HG03108 (cell line): ENCODE data around the gene MBTD1.
"Not testable (repeated sequence)": the region's sequence is repeated elsewhere in the genome, so short reads cannot be mapped to it uniquely, and the experiment has no call there.

Experiments used
- ATAC-seq: cut with Tn5 transposase; IDR thresholded peaks from one replicate; pipeline ENCODE4 v1.9.1; 2021; ENCODE audit warnings: moderate library complexity; ENCODE audit not compliant: unreplicated experiment

Gene MBTD1

DNA sequence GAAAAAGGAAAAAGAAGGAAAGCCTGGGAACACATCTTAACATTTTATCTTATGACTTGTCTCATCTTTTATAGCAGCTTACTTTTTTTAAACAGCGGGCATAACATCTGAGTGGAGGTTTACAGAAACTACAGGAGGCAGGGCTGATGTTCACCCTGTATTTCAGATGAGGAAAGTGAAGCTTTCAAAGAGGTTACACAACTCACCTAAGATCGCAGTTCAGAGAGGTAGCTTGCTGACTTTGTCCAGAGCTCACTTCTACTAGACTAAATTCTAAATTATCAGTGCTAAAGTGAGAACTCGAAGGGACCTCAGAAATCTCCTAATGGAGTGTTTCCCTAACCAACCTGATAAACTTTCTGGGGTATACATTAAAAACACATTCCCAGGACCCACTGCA is 3.7 kb downstream of the MBTD1 start:
- no peak for ATAC-seq

DNA sequence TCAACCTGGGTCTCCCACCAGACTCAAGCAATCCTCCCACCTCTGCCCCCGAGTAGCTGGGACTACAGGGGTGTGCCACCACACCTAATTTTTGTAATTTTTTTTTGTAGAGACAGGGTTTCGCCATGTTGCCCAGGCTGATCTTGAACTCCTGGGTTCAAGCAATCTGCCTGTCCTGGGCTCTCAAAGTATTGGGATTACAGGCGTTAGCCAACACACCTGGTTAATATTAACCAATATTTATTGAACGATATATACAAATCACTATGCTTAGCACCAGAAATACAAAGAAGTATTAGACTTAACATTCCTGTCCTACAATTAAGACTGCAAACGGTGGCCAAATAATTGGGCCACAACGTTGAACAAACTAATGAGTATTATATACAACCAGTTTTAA is 4.2 kb downstream of the MBTD1 start:
- no peak for ATAC-seq

DNA sequence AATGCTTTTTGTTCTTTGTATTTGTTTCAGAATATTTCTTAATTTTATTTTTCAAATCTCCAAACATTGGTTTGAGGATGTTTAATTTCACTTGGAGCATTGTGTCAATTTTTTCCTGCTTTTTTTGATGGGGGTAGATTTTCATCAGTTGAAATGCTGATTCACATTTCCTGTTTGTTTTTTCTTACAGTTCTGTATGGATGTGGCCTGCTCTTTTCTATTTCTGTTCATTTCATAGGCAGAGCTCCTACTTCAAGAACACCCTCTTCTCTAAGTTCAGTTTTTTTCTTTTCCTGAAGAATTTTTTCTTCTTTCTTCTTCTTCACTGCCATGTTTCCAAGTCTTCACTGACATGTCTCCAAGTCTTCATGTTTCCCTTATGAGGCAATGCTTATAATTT is 8.8 kb downstream of the MBTD1 start:
- ATAC-seq = no peak

DNA sequence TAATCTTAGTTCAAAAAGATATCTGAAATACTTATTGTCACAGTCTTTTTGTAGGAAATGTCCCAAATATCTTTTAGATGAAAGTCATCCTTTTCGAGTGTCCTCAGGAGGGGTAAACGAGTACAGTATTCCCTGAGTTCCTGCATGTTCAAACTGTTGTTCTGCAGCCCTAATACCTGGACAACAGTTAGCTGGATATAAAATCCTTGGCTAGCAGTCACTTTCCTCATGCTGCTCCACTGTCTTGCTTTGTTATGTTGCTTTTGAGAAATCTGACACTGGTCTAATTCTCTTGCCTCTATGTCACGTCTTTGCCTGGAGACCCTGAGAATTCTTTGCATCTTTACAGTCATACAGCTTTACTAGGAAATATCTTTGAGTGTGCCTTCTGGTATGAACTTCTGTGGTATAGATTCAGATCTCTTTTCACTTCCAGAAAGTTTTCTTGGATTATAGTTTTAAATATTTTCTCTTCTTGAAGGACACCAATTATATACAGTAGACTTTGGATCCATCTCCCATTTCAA is 9.5 kb downstream of the MBTD1 start:
- no peak for ATAC-seq

DNA sequence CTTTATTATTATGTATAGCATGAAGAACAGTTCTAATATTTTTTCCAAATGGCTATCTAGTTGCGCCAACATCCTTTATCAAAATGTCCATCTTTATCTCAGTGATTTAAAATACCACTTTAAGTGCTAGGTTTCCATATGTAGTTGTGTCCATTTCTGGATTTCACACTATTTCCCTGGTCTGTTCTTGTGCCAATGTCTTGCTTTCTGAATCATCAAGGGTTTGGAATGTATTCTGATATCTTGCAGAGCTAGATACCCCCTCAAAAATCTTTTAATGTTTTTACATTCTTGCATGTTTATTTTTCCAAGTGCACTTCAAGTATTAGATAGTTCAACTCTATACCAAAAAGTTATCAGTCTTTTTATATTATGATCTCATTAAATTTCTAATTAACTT is 14.3 kb downstream of the MBTD1 start:
- ATAC-seq = no peak

DNA sequence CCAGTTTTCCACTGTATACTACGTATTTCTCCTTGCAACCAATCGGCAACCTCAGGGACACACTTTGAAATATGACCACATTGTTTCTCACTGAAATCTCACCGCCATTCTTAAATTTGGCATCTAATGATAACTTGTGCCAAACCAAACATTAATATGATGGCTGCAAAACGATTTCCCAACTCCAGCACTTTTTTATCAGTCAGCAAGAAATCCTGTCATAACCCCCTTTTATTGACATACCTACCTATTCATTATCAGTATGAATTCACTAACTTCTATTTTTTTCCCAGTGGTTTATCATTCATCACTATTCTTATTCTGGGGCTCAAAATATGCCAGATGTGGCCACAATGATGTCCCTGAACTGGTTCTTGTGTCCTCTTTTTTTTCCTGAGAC is 15.8 kb downstream of the MBTD1 start:
- no peak for ATAC-seq

DNA sequence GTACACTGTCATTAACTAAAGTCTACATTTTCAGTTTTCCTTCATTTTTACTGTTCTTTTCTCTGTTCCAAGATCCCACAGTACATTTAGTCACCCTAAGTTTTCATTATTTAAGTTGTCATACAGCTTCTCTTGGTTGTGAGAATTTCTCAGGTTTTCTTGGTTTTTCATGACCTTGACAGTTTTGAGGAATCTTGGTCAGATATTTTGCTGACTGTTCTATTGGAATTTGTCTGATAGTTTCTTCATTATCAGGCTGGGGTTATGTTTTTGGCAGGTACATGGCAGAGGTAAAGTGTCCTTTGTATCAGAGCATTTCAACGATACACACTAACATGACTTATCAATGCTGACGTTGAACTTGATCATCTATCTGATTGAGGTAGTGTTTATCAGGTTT is 19.6 kb downstream of the MBTD1 start:
- ATAC-seq = no peak

DNA sequence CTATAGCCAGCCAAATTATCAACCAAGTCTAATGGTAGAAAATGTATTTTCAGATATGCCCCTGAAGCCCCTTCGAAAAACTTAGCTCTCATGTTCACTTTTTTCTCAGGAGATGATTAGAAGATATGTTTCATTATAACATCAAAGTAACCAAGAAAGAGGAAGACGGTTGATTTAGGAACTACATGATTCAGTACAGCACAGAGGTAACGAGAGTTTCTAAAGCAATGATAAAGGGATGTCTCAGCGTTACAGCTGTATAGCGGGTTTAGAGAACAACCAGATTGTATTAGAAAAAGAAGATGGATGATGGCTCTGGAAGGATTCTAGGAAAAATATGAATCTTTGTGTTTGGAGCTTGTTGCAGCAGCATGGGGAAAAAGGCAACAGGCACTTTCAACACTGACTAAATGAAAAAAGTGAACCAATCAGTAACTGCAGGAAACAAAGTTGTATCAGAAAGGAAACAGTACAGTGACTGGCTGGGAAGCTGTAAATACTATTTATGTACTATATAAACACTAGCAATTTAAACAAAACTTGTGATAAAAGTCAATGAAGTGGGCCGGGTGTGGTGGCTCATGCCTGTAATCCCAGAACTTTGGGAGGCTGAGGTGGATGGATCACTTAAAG is 21.5 kb downstream of the MBTD1 start:
- peak; percentile 66 for ATAC-seq

DNA sequence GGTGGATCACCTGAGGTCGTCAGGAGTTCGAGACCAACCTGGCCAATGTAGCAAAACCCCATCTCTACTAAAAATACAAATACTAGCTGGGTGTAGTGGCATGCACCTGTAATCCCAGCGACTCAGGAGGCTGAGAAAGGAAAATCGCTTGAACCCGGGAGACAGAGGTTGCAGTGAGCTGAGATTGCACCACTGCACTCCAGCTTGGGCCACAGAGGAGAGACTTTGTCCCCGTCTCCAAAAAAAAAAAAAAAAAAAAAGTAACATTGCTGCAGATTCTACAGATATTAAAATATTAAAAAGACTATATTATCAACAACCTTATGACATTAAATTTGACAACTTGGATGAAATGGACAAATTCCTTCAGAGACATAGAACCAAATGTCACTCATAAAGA is 25.7 kb downstream of the MBTD1 start:
- ATAC-seq = no peak

DNA sequence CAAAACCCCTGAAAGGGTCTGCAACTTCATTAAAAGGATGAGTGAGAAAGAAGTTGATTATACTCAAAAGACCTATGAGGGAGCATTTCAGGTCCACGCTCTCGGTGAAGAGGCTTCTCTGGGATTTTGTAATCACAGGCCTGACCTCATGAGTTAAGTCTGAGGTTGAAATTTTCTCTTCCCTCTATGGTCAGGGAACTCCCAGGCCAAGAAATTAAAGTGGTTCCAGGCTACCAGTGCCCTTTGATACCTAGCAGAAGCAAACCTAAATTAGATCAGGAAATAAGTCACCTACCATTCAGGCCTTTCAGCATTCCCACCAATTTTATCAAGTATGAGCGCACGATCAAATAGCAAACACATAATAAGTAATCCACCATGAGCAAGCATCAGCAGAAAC is 27.9 kb downstream of the MBTD1 start:
- no peak for ATAC-seq

DNA sequence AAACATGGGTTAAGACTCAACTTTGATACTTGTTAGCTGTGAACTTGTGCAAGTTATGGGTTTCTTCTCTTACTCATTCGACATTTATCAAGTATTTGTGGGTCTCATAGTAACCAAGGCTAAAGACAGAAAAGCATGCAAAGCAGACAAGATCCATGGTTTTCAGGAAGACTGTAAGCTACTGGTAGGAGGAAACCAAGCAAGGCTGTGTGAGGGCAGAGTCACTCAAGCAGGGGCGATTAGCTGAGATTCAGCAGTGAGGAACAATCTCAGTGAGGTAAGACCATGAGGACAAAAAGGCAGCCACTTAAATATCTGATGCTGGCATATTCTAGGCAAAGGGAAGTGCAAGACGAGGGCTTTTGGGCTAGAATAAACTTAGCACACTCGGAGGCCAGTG is 29.5 kb downstream of the MBTD1 start:
- ATAC-seq = no peak

DNA sequence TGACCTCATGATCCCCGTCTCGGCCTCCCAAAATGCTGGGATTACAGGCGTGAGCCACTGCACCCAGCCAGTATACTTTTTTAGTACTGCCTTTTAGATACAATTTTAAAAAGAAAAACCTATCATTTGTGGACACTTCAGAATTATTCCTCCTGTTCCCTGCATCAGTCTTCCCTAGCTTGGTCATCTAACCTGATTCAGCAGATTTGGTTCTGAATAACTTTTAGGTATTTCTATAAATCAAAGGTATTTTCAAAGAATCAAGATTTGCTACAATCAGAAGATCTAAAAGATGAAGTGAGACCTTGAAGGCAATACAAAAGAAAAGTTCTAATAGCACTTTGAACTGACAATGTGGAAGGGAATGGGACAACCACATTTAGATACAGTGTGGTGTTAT is 30.0 kb downstream of the MBTD1 start:
- no peak for ATAC-seq

DNA sequence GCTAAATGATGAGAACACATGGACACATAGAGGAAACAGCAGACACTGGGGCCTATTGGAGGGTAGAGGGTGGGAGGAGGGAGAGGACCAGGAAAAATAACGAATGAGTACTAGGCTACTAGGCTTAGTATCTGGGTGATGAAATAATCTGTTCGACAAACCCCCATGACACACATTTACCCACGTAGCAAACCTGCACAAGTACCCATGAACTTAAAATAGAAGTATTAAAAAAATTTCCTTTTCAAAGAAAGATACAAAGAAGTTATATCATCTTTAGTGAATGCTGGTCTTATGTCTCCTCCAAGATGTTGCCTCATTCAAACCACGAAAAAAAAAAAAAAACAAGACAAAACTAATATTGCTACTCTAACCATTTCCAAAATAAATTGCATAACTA is 31.7 kb downstream of the MBTD1 start:
- no peak for ATAC-seq

DNA sequence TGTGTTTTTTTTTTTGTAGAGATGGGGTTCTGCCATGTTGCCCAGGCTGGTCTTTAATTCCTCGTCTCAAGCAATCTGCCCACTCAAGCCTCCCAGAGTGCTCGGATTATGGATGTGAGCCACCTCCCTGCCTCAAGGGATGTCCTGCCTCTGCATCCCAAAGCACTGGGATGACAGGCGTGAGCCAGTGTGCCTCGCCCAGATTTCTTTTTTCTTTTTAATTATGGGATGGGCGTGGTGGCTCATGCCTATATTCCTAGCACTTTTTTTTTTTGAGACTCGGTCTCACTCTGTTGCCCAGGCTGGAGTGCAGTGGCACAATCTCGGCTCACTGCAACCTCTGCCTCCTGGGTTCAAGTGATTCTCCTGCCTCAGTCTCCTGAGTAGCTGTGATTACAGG is 34.3 kb downstream of the MBTD1 start:
- not testable (repeated sequence) for ATAC-seq

DNA sequence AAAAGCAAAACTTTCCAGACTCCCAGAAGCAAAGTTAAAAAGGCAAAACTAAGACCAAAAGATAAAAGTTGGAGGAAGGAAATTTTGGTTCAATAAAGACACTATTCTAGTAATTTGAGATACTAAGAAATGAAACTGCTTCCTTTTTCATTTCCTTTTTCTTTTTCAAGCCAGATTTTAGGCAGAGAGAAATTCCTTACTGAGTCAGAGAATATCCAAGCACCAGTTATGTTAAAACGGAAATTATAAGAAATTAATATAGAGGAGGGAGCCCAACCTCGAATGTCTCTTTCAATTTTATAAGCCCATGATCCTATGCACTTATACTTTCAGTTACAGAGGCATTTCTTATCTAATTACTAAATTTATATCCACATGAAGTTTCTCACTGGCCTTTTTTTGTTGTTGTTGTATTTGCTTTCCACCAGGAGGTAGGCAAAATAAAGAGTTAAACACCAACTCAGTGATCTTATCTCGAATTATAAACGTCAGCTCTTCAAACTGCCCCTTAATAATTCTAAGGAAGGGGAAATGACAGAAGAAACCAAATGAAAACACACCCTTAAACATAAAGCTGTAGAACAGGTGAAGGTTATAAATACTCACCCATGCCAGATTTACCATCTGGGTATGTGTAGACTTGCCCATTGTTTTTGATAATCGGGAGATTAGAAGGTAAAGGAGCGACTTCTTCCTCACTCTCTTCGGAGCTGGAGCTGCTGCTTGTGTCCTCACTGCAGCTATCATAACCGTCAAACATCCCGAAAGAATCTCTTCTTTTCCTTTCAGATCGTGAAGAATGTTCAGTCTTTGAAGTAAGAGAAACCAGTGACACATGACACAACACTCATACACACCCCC is 35.2 kb downstream of the MBTD1 start:
- ATAC-seq = no peak

DNA sequence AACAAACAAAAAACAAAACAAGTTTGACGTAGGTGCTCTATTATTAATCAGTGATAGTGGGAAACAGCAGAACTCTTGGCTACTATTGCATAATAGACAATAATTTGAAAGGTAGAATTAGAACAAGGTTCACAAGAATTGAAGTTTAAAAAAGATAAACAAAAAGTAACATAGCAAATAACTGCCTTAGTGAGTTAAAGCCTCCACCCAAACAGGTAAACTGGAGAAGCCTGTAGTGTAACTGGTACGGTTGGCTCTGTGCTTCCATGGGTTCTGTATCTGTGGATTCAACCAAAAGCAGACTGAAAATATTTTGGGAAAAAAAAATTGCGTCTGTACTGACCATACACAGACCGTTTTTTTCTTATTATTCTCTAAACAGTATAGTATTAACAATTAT is 38.5 kb downstream of the MBTD1 start:
- no peak for ATAC-seq

DNA sequence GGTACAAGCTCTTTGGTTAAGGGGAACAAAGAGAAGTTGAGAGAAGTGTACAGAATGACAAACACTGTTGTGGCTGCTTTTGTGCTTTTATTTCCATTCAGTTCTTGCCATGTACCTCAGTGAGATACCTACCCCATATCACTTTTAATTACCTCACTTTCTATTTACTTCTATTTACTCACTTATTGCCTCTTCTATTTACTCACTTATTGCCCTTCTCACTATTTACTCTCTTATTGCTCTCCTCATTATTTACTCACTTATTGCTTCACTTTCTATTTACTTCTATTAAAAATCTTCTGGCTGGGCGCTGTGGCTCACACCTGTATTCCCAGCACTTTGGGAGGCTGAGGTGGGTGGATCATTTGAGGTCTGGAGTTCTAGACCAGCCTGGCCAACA is 41.9 kb downstream of the MBTD1 start:
- ATAC-seq = no peak

DNA sequence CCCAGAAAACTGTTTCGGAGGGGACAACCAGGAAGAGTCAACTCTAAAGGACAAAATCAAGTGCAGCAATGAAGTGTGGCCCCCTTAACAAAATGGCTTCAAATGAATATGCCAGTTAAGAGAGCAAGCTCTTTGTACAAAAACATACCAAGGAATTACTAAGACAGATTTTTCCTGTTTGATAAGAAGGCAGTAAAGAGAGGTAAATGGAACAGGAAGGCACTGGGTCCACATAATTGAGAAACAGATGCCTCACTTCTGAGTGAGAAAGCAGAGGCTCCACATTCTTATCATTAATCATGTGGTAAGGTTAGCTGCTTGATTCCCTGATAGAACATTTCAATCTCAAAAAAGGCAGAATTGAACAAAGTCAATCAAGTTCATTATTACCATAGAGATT is 44.9 kb downstream of the MBTD1 start:
- ATAC-seq = no peak

DNA sequence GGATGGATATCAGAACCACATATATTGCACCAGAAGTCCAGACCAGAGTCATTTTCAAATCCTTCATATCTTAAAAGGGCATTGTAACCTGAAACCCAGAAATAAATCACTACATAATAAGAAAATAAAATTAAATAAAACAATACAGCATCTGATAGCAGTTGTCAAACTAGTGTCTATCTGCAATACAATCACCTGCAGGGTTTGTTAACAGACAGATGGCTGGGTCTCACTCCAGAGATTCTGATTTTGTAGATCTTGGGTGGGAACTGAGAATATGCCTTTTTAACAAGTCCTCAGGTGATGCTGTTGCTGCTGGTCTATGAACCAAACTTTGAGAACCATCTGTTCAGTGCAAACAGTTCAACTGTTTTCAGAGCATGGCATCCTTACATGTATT is 56.0 kb downstream of the MBTD1 start:
- ATAC-seq = no peak

DNA sequence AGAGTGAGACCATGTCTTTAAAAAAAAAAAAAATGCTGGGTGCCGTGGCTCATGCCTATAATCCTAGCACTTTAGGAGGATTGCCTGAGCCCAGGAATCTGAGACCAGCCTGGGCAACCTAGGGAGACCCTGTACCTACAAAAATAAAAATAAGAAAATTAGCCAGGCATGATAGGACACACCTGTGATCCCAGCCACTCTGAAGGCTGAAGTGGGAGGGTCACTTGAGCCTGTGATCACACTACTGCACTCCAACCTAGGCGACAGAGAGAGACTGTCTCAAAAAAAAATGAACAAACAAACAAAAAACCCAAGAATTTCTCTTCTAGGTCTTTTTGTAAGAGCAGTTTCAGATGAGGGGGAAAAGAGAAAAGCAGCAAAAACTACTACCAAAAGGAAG is 59.0 kb downstream of the MBTD1 start:
- no peak for ATAC-seq

DNA sequence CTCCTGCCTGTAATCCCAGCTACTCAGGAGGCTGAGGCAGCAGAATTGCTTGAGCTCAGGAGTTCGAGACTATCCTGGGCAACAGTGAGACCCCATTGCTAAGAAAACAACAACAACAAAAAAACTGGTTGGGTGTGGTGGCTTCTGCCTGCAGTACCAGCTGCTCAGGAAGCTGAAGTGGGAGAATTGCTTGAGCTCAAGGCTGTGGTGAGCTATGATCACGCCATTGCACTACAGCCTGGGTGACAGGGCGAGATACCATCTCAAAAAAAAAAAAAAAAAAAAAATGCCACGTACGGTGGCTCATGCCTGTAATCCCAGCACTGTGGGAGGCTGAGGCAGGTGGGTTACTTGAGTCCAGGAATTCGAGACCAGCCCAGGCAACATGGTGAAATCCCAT is 59.6 kb downstream of the MBTD1 start:
- ATAC-seq = no peak

DNA sequence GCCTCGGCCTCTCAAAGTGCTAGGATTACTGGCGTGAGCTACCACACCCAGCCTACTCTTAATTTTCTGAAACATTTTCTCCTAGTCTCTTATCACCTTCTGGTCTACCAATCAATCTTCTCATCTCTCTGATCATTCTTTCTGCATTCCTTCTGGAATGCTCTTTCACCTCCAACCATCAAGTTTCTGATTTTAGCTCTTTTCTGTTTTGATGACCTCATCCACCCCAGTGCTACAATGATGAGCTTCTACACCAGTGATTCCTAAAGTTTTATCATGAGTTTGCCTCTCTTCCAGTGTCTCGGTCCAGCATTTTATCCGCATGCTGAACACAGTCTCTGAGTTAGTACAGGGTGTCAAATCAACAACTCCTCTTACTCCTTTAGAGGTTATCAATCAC is 62.1 kb downstream of the MBTD1 start:
- ATAC-seq = no peak

DNA sequence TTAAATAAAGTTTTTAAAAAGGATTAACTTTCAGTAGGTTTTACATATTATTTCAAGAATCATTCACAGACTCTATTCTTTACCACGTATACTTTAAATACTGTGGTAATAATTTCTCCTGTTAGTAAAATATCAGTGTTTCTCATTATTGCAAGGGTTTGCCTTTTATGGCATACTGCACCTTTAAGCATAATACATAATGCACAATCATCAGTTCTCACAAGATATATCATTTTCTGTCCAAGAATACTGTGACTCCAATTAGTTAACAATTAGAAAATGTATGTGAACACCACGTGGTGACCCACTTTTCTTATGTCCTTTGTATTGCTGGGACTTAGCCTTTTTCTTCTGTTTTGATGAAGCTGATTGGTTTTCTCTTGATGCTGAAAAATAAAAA is 68.0 kb downstream of the MBTD1 start:
- ATAC-seq = no peak
